Esophagus squamous epithelium (tissue), 5 donors: ENCODE data around the gene TOP3A. TPM values are rescaled to one million over a fixed set of nuclear protein-coding genes. Genes with fewer than 3 reads are reported as not detected.
A peak's percentile ranks its signal among the peaks of the same experiment; 100 is the strongest.

Experiments
- DNase-seq: peaks from one replicate; lab custom pipeline; 2025; lab: John Stamatoyannopoulos, UW
- H3K27ac ChIP-seq, 4 donors: fragments of 200-600 bp; sonication (generic); one replicate each; pipeline ENCODE4 v1.5.1; 2016 to 2019; ENCODE audit warnings: mild to moderate bottlenecking in 1 of 4
- H3K27me3 ChIP-seq, 4 donors: fragments of 200-600 bp; sonication (generic); 1 replicate in 3 of 4; 2 replicates in 1 of 4; pipeline versions ENCODE4 v1.5.1 to v1.6.0; 2017 to 2021; ENCODE audit warnings: antibody characterized with exemption in 1 of 4
- H3K36me3 ChIP-seq, 3 donors: fragments of 200-600 bp; sonication (generic); one replicate each; pipeline ENCODE4 v1.5.1; 2016 to 2019
- H3K4me1 ChIP-seq, 3 donors: fragments of 200-600 bp; sonication (generic); one replicate each; pipeline ENCODE4 v1.5.1; 2017 to 2019
- H3K4me3 ChIP-seq, 4 donors: fragments of 200-600 bp; sonication (generic); 1 replicate in 3 of 4; 2 replicates in 1 of 4; pipeline ENCODE4 v1.5.1; 2016 to 2019; ENCODE audit warnings: mild to moderate bottlenecking in 2 of 4, moderate library complexity in 1 of 4
- H3K9me3 ChIP-seq, 3 donors: fragments of 200-600 bp; sonication (generic); one replicate each; pipeline ENCODE4 v1.5.1; 2016 to 2019
- POLR2A ChIP-seq, 4 donors: fragments of 450-650 bp; IDR thresholded peaks; one replicate each; pipeline ENCODE4 v1.6.1; 2017; ENCODE audit warnings: antibody characterized with exemption in 4 of 4, mild to moderate bottlenecking in 4 of 4, moderate library complexity in 3 of 4
- WGBS, 2 donors: methylation state at CpG; one replicate each; pipeline ENCODE4 v1.1.5; 2018; 5-methylcytosine and 5-hydroxymethylcytosine counted together
- intact Hi-C: fragments of 100-400 bp; cut with DNase I; formaldehyde crosslinking; loops from one replicate; pipeline ENCODE4 v1.15.0; 2022
- total RNA-seq, 4 donors: library from RNA; depleted of rRNA; stranded (reverse); fragments of >200 nt; gene quantifications; one replicate each; pipeline ENCODE4 v1.1.0, GENCODE V29; 2016
- TF ChIP-seq, protein P1 (sequence below), 6 experiments: fragments of 450-650 bp in 4 of 6; fragments of 200-600 bp in 2 of 6; sonication (generic) in 2 of 6; IDR thresholded peaks; one replicate each; pipeline ENCODE4 v1.5.1; 2016 to 2019; ENCODE audit warnings: antibody characterized with exemption in 6 of 6, mild to moderate bottlenecking in 4 of 6, moderate library complexity in 4 of 6
- donor health status: DM: yes; HTN: yes; CAD: no.

The TOP3A gene
- total RNA-seq, 4 donors from 2014 or later = 17.9 to 34.0 (median 21.1) TPM

DNA sequence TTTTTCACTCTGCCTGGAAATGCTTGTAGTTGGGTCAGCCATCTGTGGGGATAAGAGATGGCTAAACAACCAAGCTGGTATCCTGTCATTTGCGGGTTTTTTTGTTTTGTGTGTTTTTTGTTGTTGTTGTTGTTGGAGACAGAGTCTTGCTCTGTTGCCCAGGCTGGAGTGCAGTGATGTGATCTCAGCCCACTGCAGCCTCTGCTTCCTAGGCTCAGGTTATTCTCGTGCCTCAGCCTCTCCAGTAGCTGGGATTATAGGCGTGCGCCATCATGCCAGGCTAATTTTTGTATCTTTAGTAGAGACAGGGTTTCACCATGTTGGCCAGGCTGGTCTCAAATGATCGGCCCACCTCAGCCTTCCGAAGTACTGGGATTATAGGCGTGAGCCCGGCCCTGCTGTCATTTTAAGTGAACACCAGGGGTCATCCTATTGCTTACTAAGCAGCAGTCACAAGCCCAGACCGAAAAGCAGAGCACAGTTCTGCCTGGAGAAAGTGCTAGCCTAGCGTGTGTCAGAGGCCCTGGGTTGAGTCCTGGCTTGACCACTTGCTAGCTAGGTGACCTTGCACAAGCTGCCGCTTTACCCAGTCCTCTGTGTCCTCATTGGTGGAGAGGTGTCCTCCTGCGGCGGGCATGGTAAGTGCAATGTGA is 4.9 kb upstream of the TOP3A start:
- intact Hi-C loops = no loop called here
- 65 to 71% methylated on average over 1 to 4 of the region's 13 CpGs for WGBS, 2 donors
- Histone ChIP-seq H3K9me3 (no peaks in the 10 kb centered on the region), H3K36me3 (peaks cover 21 to 86% (median 34%) of the 10 kb centered on the region in 3 donors), H3K4me1 (peaks cover 43 to 61% (median 50%) of the 10 kb centered on the region in 3 donors), H3K27ac (no peak overlapping the region), H3K4me3 (no peak overlapping the region), H3K27me3 (no peaks in the 10 kb centered on the region)
- TF ChIP-seq POLR2A (IDR thresholded peaks at IDR 0.05) = no peak
- TF ChIP-seq, protein P1, sequence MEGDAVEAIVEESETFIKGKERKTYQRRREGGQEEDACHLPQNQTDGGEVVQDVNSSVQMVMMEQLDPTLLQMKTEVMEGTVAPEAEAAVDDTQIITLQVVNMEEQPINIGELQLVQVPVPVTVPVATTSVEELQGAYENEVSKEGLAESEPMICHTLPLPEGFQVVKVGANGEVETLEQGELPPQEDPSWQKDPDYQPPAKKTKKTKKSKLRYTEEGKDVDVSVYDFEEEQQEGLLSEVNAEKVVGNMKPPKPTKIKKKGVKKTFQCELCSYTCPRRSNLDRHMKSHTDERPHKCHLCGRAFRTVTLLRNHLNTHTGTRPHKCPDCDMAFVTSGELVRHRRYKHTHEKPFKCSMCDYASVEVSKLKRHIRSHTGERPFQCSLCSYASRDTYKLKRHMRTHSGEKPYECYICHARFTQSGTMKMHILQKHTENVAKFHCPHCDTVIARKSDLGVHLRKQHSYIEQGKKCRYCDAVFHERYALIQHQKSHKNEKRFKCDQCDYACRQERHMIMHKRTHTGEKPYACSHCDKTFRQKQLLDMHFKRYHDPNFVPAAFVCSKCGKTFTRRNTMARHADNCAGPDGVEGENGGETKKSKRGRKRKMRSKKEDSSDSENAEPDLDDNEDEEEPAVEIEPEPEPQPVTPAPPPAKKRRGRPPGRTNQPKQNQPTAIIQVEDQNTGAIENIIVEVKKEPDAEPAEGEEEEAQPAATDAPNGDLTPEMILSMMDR (IDR thresholded peaks at IDR 0.05) = peak in 4 of 6 experiments; percentile 23 to 57 (median 35)
- DNase-seq = no peak

DNA sequence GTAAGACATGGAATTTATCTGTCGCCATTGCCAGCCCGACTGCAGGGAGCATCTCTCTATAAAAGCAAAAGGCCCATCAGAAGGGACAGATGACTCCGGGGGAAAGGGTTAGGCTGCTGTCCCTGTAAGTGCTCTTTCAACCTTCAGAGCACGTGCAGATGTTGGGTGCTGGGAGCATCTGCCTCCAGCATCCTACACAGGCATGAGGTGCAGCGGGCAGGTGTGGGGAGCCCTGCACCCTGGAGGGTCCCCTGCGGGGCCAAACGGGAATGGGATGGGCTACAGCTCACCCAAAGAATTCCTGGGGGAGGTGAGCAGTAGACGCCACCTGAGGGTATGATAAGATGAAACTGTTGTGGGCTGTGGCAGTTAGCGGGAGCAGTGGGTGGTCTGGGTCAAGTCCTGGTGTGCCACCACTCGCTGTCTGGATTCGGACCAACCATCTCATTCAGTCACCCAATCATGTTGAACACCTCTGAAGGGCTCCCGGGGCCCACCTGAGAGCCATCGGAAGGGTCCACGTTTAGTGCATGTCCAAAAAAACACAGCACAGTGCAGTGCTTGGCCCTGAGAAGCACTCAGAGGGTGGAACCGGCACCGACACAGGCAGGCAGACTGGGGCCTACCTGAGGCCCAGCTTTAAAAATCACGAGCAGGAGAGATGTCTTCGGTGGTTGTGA is 4.1 kb upstream of the TOP3A start:
- peak overlapping the region in 1 of 4 donors; percentile 2 for H3K4me3 ChIP-seq
- peaks cover 14 to 78% (median 26%) of the 10 kb centered on the region in 3 donors for H3K36me3 ChIP-seq
- peaks cover 47 to 67% (median 53%) of the 10 kb centered on the region in 3 donors for H3K4me1 ChIP-seq
- intact Hi-C loops = no loop called here
- WGBS, 2 donors = 50 to 73% methylated on average over 3 to 8 of the region's 18 CpGs
- H3K27me3 ChIP-seq = no peaks in the 10 kb centered on the region
- H3K9me3 ChIP-seq = no peaks in the 10 kb centered on the region
- H3K27ac ChIP-seq = no peak overlapping the region
- no peak for DNase-seq
- TF ChIP-seq, protein P1 (IDR thresholded peaks at IDR 0.05) = no peak
- no peak for TF ChIP-seq POLR2A (IDR thresholded peaks at IDR 0.05)

GRCh38 chr17:18318117-18318516 is 3.3 kb upstream of the TOP3A start:
- H3K4me1 ChIP-seq = peaks cover 52 to 75% (median 61%) of the 10 kb centered on the region in 3 donors
- no peak for TF ChIP-seq POLR2A (IDR thresholded peaks at IDR 0.05)
- TF ChIP-seq, protein P1 (IDR thresholded peaks at IDR 0.05) = no peak
- no peak overlapping the region for H3K27ac ChIP-seq
- no peaks in the 10 kb centered on the region for H3K9me3 ChIP-seq
- peak overlapping the region in 1 of 4 donors; percentile 13 for H3K4me3 ChIP-seq
- no peaks in the 10 kb centered on the region for H3K27me3 ChIP-seq
- intact Hi-C loops = no loop called here
- WGBS, 2 donors = 84 to 93% methylated on average over 7 of the region's 7 CpGs
- peaks cover 6 to 70% (median 18%) of the 10 kb centered on the region in 3 donors for H3K36me3 ChIP-seq
- no peak for DNase-seq

DNA sequence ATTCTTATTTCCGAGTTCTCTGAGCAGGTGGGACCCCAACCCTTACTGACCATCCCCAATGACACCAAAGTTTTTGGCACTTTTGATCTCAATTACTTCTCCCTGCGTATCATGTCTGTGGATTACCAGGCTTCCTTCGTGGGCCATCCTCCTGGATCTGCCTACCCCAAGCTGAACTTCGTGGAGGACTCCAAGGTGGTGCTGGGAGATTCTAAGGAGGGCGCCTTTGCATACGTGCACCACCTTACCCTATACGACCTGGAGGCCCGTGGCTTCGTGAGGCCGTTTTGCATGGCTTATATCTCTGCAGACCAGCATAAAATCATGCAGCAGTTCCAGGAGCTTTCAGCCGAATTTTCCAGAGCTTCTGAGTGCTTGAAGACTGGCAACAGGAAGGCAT is 1.2 kb upstream of the TOP3A start:
- TF ChIP-seq, protein P1 (IDR thresholded peaks at IDR 0.05) = no peak
- no peak for TF ChIP-seq POLR2A (IDR thresholded peaks at IDR 0.05)
- H3K27me3 ChIP-seq = no peaks in the 10 kb centered on the region
- intact Hi-C loops = no loop called here
- peaks cover 0 to 61% (median 7%) of the 10 kb centered on the region in 3 donors for H3K36me3 ChIP-seq
- 48 to 67% methylated on average over 4 of the region's 11 CpGs for WGBS, 2 donors
- DNase-seq = no peak
- H3K4me1 ChIP-seq = peaks cover 52 to 84% (median 67%) of the 10 kb centered on the region in 3 donors
- no peaks in the 10 kb centered on the region for H3K9me3 ChIP-seq
- H3K27ac ChIP-seq = peak overlapping the region; percentile 90 to 93 (median 90)
- H3K4me3 ChIP-seq = peak overlapping the region; percentile 69 to 92 (median 88)

GRCh38 chr17:18315562-18315922 is 748 bp upstream of the TOP3A start:
- WGBS, 2 donors = 7 to 10% methylated on average over 16 to 17 of the region's 18 CpGs
- TF ChIP-seq, protein P1 (IDR thresholded peaks at IDR 0.05) = no peak
- TF ChIP-seq POLR2A (IDR thresholded peaks at IDR 0.05) = no peak
- intact Hi-C loops = no loop called here
- Histone ChIP-seq H3K27ac (peak overlapping the region; percentile 90 to 93 (median 90)), H3K36me3 (peaks cover 0 to 61% (median 5%) of the 10 kb centered on the region in 3 donors), H3K27me3 (no peaks in the 10 kb centered on the region), H3K4me3 (peak overlapping the region; percentile 69 to 92 (median 88)), H3K9me3 (no peaks in the 10 kb centered on the region), H3K4me1 (peaks cover 52 to 80% (median 66%) of the 10 kb centered on the region in 3 donors)
- DNase-seq = no peak
